ENCODE data around the gene CAGE1.
"Not testable (repeated sequence)": the region's sequence is repeated elsewhere in the genome, so short reads cannot be mapped to it uniquely, and the experiment has no call there.

Gene CAGE1

DNA sequence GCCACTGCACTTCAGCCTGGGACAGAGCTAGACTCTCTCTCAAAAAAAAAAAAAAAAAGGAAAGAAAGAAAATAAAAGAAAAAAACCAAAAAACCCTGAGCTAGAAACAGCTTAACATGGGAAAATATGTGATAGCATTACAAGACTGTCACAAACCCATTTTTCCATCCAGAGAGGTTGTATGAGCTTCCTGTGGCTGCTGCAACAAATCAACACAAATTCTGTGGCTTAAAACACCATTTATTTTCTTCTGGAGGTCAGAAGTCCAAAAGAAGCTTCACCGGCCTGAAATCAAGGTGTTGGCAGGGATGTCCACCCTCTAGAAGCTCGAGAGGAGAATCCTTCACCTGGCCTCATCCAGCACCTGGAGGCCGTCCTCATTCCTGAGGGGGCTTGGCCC, 54.9 kb downstream of the CAGE1 start:
- no peak for DNase-seq

DNA sequence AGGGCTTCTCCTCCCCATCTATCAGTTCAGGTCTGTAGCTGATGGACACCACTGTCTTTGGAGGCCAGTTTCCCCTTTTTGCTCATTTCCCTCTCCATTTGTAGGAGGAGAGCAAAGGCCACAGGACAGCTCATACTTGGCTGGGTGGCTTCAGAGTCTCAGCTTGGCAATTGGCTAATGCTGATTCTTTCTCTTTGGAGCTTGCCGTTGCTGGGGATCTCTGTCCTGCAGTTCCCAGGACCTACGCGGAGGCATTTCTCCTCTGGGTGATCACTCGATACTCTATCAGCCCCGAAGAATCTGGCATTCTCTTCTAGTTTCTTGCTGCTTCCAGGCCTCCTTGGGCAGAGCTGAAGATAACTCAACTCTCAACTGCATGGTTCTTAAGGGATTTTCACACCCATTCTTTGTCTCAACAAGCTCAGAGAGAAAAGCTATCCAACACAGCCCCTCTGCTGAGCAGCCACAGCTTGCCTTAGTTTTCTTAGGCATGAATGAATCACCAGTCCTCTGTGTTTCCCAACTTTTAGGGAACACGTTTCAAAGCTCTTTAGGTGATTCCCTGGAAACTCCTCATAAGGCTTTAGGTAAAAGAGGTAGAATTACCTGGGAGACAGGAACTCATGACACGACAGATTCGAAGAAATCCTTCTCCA, 57.3 kb downstream of the CAGE1 start:
- no peak for DNase-seq

DNA sequence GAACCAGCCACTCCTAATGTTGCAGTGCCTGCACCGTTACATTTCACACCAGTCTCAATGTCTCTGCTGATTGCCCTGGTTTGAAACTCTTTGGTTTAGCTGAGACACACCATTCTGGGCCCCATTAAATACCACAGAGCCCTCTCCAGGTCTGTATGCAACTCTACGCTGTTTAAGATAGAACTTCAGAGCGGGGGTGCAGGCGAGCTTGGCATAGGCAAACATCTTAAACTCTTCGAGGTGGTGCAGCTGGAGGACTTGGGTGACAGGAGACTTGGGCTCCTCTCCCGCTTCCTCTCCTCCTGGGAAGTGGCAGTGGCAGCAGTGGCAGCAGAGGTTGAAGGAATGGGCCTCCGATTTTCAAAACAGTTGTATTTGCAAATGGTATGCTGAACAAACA, 58.1 kb downstream of the CAGE1 start:
- no peak for DNase-seq

DNA sequence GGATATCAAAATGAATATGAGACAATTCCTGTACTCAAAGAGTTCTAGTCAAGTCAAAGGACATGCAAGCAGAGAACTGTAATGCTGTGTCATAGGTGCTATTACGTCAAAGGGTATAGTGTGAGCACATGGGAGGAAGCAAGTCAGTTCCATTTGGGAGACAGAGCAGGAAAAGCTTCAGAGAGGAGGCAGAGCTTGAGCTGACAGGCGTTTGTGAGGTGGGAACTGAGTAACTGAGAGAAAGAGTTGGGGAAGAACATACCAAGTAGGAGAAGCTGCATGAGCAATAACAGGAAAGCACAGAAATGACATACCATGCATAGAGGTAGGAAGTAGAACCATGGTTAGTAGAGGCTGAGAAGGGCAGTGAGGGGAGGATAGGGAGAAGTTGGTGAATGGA, 61.3 kb downstream of the CAGE1 start:
- no peak for DNase-seq

DNA sequence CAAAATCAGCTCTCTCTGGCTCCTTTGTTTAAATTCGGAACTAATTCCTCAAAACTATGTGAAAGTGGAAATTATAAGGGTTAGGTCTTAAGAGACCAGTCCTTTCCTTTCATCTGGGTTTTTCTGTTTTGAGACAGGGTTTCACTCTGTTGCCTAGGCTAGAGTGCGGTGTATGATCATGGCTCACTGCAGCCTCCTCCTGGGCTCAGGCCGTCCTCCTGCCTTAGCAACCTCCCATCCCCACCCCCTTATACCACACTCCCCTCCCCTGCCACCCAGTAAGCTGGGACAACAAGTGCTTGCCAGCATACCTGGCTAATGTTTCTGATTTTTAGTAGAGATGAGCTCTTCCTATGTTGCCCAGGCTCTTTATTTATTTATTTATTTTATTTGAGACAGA, 63.8 kb downstream of the CAGE1 start:
- no peak for DNase-seq

DNA sequence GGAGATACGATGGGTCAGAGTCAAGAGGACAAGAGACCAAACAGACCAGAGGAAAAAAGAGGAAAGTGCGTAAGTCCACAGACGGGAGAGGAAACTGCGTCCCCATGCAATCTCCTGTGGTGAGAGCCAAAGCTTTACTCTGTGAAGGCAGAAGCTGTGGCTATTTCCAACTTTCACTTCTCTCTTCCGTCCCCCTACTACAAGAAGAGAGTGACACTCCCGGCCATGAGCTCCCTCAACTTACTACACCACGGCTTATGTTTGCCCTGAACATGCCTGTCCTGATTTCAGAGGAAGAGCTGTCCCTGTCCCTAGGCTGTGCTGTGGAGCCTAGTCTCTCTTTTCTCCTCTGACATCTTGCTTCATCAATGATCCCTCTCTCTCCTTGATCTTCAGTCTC, 65.0 kb downstream of the CAGE1 start:
- DNase-seq: peak in 1 of 2 donors; percentile 34

DNA sequence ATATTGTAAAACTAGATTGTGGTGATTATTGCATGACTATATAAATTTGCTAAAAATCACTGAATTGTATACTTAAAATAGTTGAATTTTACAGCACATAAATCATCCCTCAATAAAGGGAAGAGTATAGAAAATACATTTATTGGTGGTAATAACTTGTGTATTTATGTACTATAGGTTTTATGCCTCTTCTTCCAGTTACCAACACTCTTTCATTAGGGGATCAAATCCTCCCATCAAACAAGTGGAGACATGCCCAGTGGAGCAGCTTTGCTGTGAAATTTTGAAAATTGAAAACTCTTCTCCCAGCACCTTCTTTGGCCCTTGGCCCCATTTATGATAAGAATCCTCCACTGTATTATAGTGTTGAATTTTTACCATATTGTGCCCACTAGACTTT, 66.5 kb downstream of the CAGE1 start:
- no peak for DNase-seq

DNA sequence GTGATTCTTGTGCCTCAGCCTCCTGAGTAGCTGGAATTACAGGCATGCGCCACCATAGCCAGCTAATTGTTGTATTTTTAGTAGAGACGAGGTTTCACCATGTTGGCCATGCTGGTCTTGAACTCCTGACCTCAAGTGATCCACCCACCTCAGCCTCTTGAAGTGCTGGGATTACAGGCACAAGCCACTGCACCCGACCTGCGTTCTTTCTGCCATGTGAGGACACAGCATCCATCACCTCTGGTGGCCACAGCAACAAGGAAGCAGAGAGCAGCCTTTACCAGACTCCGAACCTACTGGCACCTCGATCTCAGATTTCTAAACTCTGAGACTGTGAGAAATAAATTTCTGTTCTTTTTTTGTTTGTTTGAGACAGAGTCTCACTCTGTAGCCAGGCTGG, 67.7 kb downstream of the CAGE1 start:
- DNase-seq: not testable (repeated sequence)

DNA sequence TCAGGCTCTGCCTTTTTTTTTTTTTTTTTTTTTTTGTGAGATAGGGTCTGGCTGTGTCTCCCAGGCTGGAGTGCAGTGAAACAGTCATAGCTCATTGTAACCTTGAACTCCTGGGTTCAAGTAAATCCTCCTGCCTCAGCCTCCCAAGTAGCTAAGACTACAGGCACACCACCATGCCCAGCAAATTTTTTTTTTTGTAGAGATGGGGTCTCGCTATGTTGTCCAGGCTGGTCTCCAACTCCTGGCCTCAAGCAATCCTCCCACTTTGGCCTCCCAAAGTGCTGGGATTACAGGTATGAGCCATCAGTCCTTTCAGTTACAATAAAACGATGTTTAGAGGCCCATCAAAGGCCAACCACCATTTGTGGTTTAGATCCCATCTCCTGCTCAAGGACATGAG, 70.1 kb downstream of the CAGE1 start:
- not testable (repeated sequence) for DNase-seq

DNA sequence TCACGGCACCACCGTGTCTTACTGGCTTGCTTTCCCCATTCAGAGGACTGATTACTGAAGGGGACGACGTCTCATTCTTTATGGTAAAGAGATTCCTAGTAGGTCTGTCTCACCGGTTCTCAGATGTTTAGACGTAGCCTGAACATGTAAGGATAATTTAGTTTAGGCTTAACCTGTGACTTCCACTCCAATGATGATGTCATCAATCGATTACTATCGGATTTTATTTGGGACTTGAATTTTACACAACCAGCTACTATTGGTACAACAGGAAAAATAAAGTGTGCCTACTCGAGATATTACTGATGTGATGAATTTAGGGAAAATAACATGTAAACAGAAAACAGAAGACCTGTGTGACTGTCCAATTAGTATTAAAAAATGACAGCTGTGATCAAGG, 72.0 kb downstream of the CAGE1 start:
- DNase-seq: no peak

DNA sequence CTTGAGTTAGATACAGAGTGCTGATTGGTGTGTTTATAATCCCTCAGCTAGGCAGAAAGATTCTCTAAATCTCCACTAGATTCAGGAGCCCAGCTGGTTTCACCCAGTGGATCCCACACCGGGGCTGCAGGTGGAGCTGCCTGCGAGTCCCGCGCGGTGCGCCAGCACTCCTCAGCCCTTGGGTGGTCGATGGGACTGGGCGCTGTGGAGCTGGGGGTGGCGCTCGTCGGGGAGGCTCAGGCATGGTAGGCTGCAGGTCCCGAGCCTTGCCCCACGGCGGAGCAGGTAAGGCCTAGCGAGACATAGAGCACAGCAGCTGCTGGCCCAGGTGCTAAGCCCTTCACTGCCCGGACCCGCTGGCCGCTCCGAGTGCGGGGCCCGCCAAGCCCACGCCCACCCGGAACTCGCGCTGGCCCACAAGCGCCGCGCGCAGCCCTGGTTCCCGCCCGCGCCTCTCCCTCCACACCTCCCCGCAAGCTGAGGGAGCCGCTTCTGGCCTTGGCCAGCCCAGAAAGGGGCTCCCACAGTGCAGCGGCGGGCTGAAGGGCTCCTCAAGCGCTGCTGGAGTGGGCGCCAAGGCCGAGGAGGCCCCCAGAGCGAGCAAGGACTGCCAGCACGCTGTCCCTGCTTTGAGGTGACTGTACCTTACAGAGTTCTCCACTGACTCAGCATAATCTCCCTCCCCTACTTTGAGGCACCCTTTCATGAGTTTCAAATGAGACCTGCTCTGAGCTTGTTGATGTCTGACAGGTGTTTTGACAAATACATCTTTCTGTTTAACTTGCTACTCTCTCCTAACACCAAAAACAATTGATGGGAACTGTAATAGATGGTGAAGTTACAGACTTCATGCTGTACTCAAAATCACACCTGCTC, 72.6 kb downstream of the CAGE1 start:
- no peak for DNase-seq

DNA sequence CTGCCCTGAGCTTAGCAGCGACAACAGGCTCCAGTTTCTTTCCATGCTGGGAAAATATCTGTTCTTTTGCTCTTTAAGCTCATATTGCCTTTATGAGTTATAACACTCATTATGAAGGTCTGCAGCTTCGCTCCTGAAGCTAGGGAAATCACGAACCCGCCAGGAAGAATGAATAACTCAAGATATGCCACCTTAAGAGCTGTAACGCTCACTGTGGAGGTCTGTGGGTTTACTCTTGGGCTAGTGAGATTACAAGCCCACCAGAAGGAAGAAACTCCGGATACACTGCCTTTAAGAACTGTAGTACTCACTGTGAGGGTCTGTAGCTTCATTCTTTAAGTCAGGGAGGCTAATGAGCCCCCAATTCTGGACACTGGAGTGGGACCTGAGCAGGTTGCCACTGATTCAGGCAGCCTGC, 73.6 kb downstream of the CAGE1 start:
- DNase-seq: no peak

DNA sequence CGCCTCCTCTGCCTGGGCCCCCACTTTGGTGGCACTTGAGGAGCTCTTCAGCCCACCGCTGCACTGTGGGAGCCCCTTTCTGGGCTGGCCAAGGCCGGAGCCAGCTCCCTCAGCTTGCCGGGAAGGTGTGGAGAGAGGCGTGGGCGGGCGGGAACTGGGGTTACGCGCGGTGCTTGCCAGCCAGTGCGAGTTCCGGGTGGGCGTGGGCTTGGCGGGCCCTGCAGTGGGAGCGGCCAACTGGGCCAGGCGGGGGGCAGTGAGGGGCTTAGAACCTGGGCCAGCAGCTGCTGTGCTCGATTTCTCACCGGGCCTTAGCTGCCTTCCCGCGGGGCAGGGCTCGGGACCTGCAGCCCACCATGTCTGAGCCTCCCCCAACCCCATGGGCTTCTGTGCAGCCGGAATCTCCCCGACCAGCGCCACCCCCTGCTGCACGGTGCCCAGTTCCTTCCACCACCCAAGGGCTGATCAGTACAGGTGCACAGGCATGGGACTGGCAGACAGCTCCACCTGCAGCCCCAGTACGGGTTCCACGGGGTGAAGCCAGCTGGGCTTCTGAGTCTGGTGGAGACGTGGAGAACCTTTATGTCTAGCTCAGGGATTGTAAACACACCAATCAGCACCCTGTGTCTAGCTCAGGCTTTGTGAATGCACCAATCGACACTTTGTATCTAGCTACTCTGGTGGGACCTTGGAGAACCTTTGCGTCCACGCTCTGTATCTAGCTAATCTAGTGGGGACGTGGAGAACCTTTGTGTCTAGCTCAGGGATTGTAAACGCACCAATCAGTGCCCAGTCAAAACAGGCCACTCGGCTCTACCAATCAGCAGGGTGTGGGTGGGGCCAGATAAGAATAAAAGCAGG, 74.2 kb downstream of the CAGE1 start:
- DNase-seq: not testable (repeated sequence)

DNA sequence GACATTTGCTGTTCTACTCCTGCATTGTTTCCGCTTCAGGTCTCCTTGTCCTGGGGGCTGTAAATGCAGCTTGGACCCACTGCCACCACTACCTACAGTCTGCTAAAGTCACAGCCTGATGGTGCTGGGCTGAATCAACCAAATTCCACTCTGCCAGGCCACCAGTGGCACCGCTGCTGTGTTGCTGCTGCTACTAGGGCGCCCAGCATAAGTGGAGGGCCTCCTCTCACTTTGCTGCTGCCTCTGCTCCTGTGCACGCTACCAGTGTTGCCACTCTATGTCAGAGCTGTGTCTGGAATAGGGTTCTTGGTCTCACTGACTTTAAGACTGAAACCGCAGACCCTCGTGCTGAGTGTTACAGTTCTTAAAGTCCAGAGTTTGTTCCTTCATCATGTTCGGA, 75.1 kb downstream of the CAGE1 start:
- DNase-seq: no peak

DNA sequence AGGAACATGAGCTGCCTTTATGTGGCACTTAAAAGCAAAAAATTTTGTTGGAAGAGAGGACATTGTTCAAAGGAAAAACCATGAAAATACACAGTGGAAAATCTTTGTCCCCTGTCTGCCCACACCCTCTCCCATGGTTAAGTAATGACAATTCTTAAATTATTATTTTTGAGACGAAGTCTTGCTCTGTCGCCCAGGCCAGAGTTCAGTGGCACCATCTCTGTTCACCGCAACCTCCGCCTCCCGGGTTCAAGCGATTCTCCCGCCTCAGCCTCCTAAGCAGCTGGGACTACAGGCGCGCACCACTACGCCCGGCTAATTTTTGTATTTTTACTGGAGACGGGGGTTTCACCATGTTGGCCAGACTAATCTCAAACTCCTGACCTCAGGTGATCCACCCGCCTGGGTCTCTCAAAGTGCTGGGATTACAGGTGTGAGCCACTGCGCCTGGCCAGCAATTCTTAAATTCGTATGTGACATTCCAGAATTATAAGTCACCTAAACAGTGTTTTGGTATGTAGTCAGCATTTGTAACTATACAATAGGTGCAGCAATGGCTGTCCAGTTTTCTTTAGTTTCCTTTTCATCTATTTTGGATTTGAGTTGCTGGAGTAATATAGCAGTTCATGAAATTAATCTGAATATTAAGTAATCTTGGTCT, 75.9 kb downstream of the CAGE1 start:
- DNase-seq: no peak

DNA sequence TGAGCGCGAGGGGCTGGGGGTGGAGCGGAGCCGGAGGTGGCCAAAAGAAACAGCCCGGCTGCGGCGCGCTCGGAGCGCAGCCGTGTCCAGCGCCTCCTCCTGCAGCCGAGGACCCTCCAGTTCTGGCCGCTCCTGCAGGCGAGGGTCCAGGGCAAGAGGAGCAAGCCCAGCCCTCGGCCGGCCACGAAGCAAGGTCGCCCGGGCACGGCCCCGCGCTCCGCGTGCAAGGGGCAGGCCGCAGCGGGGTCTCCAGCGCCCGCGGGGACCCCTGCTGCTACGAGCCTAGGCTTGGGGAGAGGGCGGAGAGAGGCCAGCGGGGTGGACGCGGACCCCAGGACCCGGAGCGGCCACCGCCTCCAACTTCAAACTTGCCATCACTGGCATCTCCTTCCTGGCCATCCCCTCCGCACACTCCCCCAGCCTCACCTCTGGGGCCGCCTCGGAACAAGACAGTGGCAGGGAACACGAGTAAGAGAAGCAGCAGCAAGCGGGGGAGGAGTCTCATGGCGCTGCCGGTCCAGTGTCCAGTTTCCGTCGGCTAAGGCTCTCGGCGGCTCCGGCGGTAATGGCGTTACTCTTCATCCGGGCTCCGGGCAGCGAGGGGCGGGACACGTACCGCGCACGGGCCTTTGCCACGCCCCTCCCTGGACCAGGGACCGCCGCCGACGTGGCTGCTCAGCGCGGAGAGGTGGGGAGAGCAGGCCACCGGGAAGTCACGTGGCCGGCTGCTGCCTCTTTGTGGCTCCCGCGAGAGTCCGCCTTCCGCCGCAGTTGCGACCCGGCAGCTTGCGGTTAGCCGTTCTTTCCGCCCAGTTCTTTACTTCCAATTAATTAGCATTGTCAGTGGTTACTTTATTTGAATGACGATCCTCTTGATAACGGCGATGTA, 76.7 kb downstream of the CAGE1 start, which contains the start of gene SSR1:
Gene SSR1 (minus strand): TSS at position 584 of the 889 bp plus-strand sequence. CDS start 79 bp downstream, at position 505.
- peak; percentile 95 for DNase-seq

DNA sequence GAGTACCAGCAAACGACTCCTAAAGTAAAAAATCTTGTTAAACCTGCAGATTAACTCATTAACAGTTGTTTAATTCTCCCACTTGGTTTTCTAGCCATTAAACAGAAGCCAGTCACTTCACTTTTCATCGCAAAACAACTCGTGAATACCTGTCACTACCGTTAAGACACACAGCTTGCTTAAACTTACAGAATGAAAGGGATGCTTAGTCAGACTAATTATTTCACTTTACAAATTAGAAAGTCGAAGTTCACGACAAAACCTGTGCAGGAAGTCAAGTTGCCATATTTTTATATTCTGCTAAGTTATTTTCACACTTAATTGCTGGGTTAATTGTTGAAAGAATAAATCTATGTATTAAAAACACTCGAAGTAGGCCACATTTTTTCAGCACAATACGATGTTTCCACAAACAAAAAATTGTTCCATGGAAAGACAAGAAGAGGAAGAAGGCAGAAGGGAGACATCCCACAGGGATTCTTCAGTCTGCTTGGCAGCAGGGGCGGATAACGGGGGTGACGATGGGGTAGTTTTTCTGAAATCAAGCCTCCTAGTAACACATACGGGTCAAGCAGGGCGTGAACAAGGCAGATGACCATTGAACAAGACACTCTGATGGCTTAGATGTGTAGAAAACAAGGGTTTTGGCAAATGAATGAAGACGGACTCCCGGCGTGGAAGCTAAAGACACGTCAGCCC, 77.5 kb downstream of the CAGE1 start:
- DNase-seq: peak in 1 of 2 donors; percentile 39

DNA sequence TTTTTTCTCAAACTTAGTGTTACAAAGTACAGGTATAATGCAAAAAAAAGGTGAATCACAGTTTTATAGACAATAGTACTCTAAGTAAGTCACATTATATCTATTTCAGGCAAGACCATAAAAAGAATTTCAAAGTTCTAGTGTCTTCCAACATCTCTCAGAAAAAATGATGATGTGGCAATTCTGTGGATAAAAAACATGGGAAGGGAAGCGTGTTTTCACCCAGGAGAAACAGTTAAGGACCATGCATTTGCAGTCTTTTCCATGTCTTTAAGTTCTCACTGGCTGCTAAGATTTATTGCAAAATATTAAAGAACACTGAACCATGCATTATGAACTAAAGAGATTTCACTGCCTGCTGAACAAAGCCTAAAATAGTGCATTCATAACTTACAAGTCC, 78.4 kb downstream of the CAGE1 start:
- DNase-seq: no peak

DNA sequence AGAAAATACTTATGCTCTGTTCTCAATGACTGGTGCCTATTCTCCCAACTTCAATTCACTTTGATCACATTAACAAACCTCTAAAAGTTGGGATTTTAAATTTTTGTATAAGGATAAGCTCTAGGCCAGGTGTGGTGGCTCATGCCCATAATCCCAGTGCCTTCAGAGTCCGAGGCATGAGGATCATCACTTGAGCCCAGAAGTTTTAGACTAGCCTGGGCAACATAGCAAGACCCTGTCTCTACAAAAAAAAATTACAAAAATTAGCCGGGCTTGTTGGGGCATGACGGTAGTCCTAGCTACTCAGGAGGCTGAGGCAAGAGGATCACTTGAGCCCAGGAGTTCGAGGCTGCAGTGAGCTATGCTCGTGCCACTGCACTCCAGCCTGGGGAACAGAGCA, 80.5 kb downstream of the CAGE1 start:
- no peak for DNase-seq

DNA sequence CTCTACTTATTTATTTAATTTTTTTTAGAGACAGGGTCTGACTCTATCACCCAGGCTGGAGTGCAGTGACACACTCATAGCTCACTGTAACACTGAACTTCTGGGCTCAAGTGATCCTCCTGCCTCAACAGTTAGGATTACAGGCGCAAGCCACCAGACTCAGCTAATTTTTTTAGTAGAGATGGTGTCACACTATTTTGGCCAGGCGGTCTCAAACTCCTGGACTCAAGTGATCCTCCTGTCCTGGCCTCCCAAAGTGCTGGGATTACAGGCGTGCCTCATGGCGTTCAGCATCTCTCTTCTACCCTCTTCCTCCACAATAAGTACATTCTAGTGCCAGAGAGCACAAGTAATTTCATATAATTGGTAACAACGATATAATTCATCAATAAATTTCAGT, 82.0 kb downstream of the CAGE1 start:
- no peak for DNase-seq

DNA sequence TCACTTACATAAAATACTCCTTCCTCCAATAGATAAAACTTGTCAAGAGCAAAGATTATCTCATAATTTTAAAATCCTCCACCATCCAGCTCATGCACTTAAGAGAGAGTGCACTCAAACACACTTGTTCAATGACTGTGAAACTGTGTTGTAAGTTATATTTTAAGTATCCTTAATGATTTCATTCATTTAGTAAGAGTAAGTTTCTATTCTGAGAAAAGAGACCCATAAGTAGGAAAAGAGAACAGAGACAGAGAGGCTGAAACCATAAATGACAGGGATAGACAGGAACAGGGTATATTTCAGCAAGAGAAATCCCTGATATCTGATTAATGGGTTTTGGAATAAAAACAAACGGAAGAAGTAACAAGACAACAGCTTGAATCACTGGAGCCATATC, 84.7 kb downstream of the CAGE1 start:
- DNase-seq: no peak
